Sigmoid colon (tissue), 3 donors: ENCODE data around the gene TRAPPC12.

Experiments used
- POLR2A ChIP-seq, 2 donors: fragments of 450-650 bp; IDR thresholded peaks; one replicate each; pipeline ENCODE4 v1.6.1; 2016; ENCODE audit warnings: antibody characterized with exemption in 2 of 2, mild to moderate bottlenecking in 2 of 2, moderate library complexity in 2 of 2
- TF ChIP-seq, protein P1 (sequence below), 4 experiments: fragments of 450-650 bp in 3 of 4; fragments of 200-600 bp in 1 of 4; IDR thresholded peaks; one replicate each; pipeline ENCODE4 v1.5.1; 2016 to 2019; ENCODE audit warnings: antibody characterized with exemption in 4 of 4, mild to moderate bottlenecking in 3 of 4, moderate library complexity in 2 of 4

DNA sequence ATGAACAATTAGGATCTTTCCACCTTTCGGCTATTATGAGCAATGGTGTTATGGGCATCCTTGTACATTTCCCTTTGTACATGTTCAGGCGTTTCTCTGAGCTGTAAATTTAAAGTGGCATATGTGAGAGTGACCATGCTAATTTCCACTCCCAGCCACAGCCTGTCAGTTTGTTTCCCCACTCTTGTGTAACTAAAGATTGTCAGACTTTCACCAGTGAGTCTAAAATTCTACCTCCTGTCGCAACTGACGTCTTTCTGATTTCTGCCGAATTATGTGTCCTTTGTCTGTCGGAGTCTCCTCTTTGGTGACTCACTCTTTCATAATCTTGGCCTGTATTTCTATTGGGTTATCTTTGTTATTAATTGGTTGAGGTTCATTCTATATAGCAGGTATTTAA lies 50.7 kb downstream of the TRAPPC12 start:
- TF ChIP-seq, protein P1, sequence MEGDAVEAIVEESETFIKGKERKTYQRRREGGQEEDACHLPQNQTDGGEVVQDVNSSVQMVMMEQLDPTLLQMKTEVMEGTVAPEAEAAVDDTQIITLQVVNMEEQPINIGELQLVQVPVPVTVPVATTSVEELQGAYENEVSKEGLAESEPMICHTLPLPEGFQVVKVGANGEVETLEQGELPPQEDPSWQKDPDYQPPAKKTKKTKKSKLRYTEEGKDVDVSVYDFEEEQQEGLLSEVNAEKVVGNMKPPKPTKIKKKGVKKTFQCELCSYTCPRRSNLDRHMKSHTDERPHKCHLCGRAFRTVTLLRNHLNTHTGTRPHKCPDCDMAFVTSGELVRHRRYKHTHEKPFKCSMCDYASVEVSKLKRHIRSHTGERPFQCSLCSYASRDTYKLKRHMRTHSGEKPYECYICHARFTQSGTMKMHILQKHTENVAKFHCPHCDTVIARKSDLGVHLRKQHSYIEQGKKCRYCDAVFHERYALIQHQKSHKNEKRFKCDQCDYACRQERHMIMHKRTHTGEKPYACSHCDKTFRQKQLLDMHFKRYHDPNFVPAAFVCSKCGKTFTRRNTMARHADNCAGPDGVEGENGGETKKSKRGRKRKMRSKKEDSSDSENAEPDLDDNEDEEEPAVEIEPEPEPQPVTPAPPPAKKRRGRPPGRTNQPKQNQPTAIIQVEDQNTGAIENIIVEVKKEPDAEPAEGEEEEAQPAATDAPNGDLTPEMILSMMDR (IDR thresholded peaks at IDR 0.05): no peak
- no peak for TF ChIP-seq POLR2A (IDR thresholded peaks at IDR 0.05)
